SK-N-SH (cell line): ENCODE results near the gene KLF7. TPM values are rescaled to one million over a fixed set of nuclear protein-coding genes. Genes with fewer than 3 reads are reported as not detected.
A peak's percentile ranks its signal among the peaks of the same experiment; 100 is the strongest.

Experiments used
- CTCF ChIA-PET: fragments of 300-600, 350-600 bp; formaldehyde crosslinking; extraction: SDS; loops from one replicate; lab custom pipeline; 2021; lab: Yijun Ruan, JAX
- POLR2A ChIA-PET: fragments of 350-600 bp; sonication (Branson Sonifier 250); formaldehyde crosslinking; extraction: SDS; loops from one replicate; lab custom pipeline; 2020; ENCODE audit warnings: antibody characterized with exemption, inconsistent platforms; lab: Yijun Ruan, JAX
- DNase-seq: peaks from one replicate; pipeline ENCODE4 v3.0.0; 2012
- H2AFZ ChIP-seq: fragments of 200-600 bp; sonication (generic); 2 replicates; pipeline ENCODE4 v1.8.1; 2016; ENCODE audit warnings: antibody characterized with exemption, mild to moderate bottlenecking, low read depth
- H3F3A ChIP-seq: fragments of 200-600 bp; sonication (generic); replicated peaks from 2 replicates; pipeline ENCODE3; 2016; ENCODE audit warnings: antibody characterized with exemption, mild to moderate bottlenecking; ENCODE audit not compliant: insufficient read depth
- H3K27ac ChIP-seq, 2 experiments: fragments of 200-500 bp in 1 of 2; fragments of 200-600 bp in 1 of 2; sonication (Bioruptor generic) in 1 of 2; sonication (generic), shearing (Covaris generic) in 1 of 2; 2 replicates each; pipeline versions ENCODE4 v1.5.1 to v1.6.1; 2014 to 2016; ENCODE audit warnings: low read depth in 2 of 2, inconsistent platforms in 1 of 2, low read length in 1 of 2, mild to moderate bottlenecking in 1 of 2, mixed read lengths in 1 of 2
- H3K27me3 ChIP-seq: fragments of 200-600 bp; sonication (generic), shearing (Covaris generic); 2 replicates; pipeline ENCODE4 v1.6.1; 2016; ENCODE audit warnings: mixed run types; ENCODE audit not compliant: insufficient read depth
- H3K36me3 ChIP-seq, 2 experiments: fragments of 200-500 bp in 1 of 2; fragments of 200-600 bp in 1 of 2; sonication (Bioruptor generic) in 1 of 2; sonication (generic) in 1 of 2; replicated peaks in 1 of 2; 2 replicates each; pipeline versions ENCODE3 to v1.5.1; 2014 to 2016; ENCODE audit warnings: low read length in 1 of 2, mild to moderate bottlenecking in 1 of 2; ENCODE audit not compliant: insufficient read depth in 2 of 2, control insufficient read depth in 1 of 2
- H3K4me1 ChIP-seq, 2 experiments: fragments of 200-500 bp in 1 of 2; fragments of 200-600 bp in 1 of 2; sonication (Bioruptor generic) in 1 of 2; sonication (generic), shearing (Covaris generic) in 1 of 2; 2 replicates each; pipeline versions ENCODE4 v1.5.1 to v1.6.1; 2014 to 2016; ENCODE audit warnings: low read depth in 1 of 2, low read length in 1 of 2, mixed run types in 1 of 2; ENCODE audit not compliant: insufficient read depth in 2 of 2, control insufficient read depth in 1 of 2
- H3K4me2 ChIP-seq: fragments of 200-600 bp; sonication (generic), shearing (Covaris generic); 2 replicates; pipeline ENCODE4 v1.6.1; 2017; ENCODE audit warnings: mixed run types
- H3K4me3 ChIP-seq, 2 experiments: fragments of 200-500 bp in 1 of 2; fragments of 200-600 bp in 1 of 2; sonication (Bioruptor generic) in 1 of 2; sonication (generic), shearing (Covaris generic) in 1 of 2; 2 replicates each; pipeline versions ENCODE4 v1.5.1 to v1.8.1; 2014 to 2016; ENCODE audit warnings: low read depth in 2 of 2, inconsistent platforms in 1 of 2, low read length in 1 of 2, mild to moderate bottlenecking in 1 of 2, mixed read lengths in 1 of 2, moderate library complexity in 1 of 2
- H3K79me2 ChIP-seq: fragments of 200-600 bp; sonication (generic); 2 replicates; pipeline ENCODE4 v1.8.1; 2017; ENCODE audit warnings: mild to moderate bottlenecking; ENCODE audit not compliant: insufficient read depth
- H3K9ac ChIP-seq: fragments of 200-600 bp; sonication (generic); 2 replicates; pipeline ENCODE4 v1.6.1; 2017; ENCODE audit warnings: mixed run types
- H3K9me2 ChIP-seq: fragments of 200-600 bp; sonication (generic); 2 replicates; pipeline ENCODE4 v1.6.1; 2017; ENCODE audit warnings: mixed run types
- H3K9me3 ChIP-seq: fragments of 200-600 bp; sonication (generic); 2 replicates; pipeline ENCODE4 v1.6.1; 2017; ENCODE audit warnings: mixed run types, mild to moderate bottlenecking, moderate library complexity
- H4K20me1 ChIP-seq: fragments of 200-600 bp; sonication (generic); 2 replicates; pipeline ENCODE4 v1.6.1; 2017; ENCODE audit warnings: mild to moderate bottlenecking, mixed run types; ENCODE audit not compliant: insufficient read depth
- EP300 ChIP-seq, 2 experiments: IDR thresholded peaks; 2 replicates each; pipeline versions ENCODE4 v1.4.0 to v1.6.1; 2012; ENCODE audit warnings: borderline replicate concordance in 1 of 2, low read depth in 1 of 2, low read length in 1 of 2
- RAD21 ChIP-seq: IDR thresholded peaks from 2 replicates; pipeline ENCODE4 v1.6.1; 2012; ENCODE audit warnings: mild to moderate bottlenecking, low read length
- REST ChIP-seq: IDR thresholded peaks from 2 replicates; pipeline ENCODE4 v1.6.1; 2012; ENCODE audit warnings: mild to moderate bottlenecking, low read depth, low read length, moderate library complexity
- RFX5 ChIP-seq: IDR thresholded peaks from 2 replicates; pipeline ENCODE4 v1.6.1; 2012; ENCODE audit warnings: mild to moderate bottlenecking, improper control_type of control experiment, low read length
- USF1 ChIP-seq: IDR thresholded peaks from 2 replicates; pipeline ENCODE4 v1.4.0; 2012; ENCODE audit warnings: low read depth, borderline replicate concordance
- WGBS: methylation state at CpG from one replicate; pipeline ENCODE4 v1.1.6; 2017; ENCODE audit warnings: low lambda C conversion rate; 5-methylcytosine and 5-hydroxymethylcytosine counted together
- polyA plus RNA-seq, 3 experiments: library from polyadenylated mRNA; depleted of rRNA; stranded (reverse); fragments of >200 nt; gene quantifications; 2 replicates each; pipeline ENCODE4 v1.2.3, GENCODE V29; 2012

The KLF7 gene
- polyA plus RNA-seq, 1 of the 3 experiments (the other 2 are of a cell fraction), result 7.5 TPM

- H2AFZ ChIP-seq, result no peak overlapping the region
- WGBS, result 86% methylated on average over 5 of the region's 5 CpGs
- TF ChIP-seq RFX5 (no peak), RAD21 (0 out of 2 replicates have a peak, but pooled peaks have one; percentile 2)
- H3F3A ChIP-seq, result peaks cover 13% of the 10 kb centered on the region
- DNase-seq, result no peak
- H3K27ac ChIP-seq, result peak overlapping the region; percentile 8 to 65; a peak in 3 of 4 replicates
- H4K20me1 ChIP-seq, result peaks cover 98% of the 10 kb centered on the region
- H3K4me2 ChIP-seq, result 0 out of 2 replicates have a peak overlapping the region, but pooled peaks have one; percentile 72
- no peak overlapping the region for H3K9ac ChIP-seq
- no peaks in the 10 kb centered on the region for H3K9me3 ChIP-seq
- H3K9me2 ChIP-seq, result no peaks in the 10 kb centered on the region
- peaks cover 100% of the 10 kb centered on the region for H3K79me2 ChIP-seq
- H3K4me3 ChIP-seq, result no peak overlapping the region; a peak in 1 of 4 replicates
- ChIA-PET POLR2A (no interaction called here), CTCF (interaction anchor here (1.7 to 1.9 kb wide), 2 partner anchors 20 to 323 kb away, joined by 4 to 5 read pairs; no protein-coding TSS in a partner anchor)
- peaks cover 53 to 62% of the 10 kb centered on the region in 2 experiments; a peak in 3 of 4 replicates for H3K4me1 ChIP-seq
- no peaks in the 10 kb centered on the region for H3K27me3 ChIP-seq
- peaks cover 17 to 45% of the 10 kb centered on the region in 2 experiments for H3K36me3 ChIP-seq
Observed at GRCh38 chr2:207150284-207150683, 15.5 kb downstream of the KLF7 start.

GRCh38 chr2:207149249-207150213 is 16.2 kb downstream of the KLF7 start:
- Histone ChIP-seq H3K36me3 (peaks cover 19 to 48% of the 10 kb centered on the region in 2 experiments), H3K27me3 (no peaks in the 10 kb centered on the region), H3K9me3 (no peaks in the 10 kb centered on the region), H3K4me1 (peaks cover 55 to 63% of the 10 kb centered on the region in 2 experiments; a peak in 3 of 4 replicates), H4K20me1 (peaks cover 98% of the 10 kb centered on the region), H2AFZ (no peak overlapping the region), H3K4me2 (peak overlapping the region; percentile 72; the same call in 1 of the 2 replicates), H3K27ac (peak overlapping the region; percentile 8 to 43; a peak in 2 of 4 replicates), H3F3A (peaks cover 10% of the 10 kb centered on the region), H3K9ac (no peak overlapping the region), H3K4me3 (no peak overlapping the region), H3K9me2 (no peaks in the 10 kb centered on the region), H3K79me2 (peaks cover 100% of the 10 kb centered on the region)
- POLR2A ChIA-PET, result no interaction called here
- no peak for TF ChIP-seq USF1
- TF ChIP-seq REST, result peak; percentile 77; the same call in 1 of the 2 replicates
- no peak for TF ChIP-seq EP300 (IDR thresholded peaks at IDR 0.05; ENCODE audit: borderline replicate concordance in 1 of 2, low read depth in 1 of 2, low read length in 1 of 2)
- no peak for DNase-seq
- WGBS, result 81% methylated on average over 7 of the region's 7 CpGs
- CTCF ChIA-PET, result interaction anchor here (0.6 to 1.9 kb wide), 3 partner anchors 19 to 323 kb away, joined by 3 to 5 read pairs (median 4); no protein-coding TSS in a partner anchor
